Measurements from ENCODE around the gene CHRNE. TPM values are rescaled to one million over a fixed set of nuclear protein-coding genes. Genes with fewer than 3 reads are reported as not detected.

The CHRNE gene
- total and polyA plus RNA-seq, 2 of the 4 experiments (the other 2 are of a cell fraction) = under 0.01 to 0.21 TPM

DNA sequence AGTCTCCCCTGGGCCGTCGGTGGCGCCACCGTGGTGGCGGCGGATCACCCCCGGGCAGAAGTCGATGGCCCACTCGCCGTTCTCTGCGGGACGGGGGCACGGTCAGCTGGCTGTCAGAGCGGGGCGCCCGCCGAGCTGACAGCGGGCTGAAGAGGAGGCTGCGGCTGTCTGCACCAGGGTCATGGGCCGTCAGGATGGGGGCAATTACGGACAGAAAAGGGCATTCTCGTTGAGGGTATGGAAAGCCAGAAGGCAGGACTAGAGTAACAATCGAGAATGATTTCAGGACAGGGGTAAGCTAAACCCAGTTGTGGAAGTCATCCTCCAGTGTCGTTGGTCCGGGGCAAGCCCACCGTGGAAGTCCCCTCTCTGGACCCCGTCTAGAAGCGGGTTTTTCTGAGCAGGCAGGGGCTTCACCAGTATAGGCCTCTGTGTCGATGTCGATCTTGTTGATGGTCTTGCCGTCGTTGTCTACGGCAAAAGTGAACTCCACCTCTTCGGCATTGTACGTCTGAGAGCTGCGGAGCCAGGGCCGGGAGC is 1.7 kb downstream of the CHRNE start:
- DNase-seq (no peak), ATAC-seq (ENCODE audit: low read depth) (no peak)
- dilution Hi-C loops (cut with HindIII; ENCODE audit: low sequenced_read_pairs, unreplicated experiment) = no loop called here
- BruUV-seq (replicated peaks) = no TSS peak
- no peaks in the 10 kb centered on the region; the same call in none of the 2 replicates for H4K20me1 ChIP-seq (ENCODE audit: insufficient read depth, low read length)
- no peak overlapping the region for H4K5ac ChIP-seq (ENCODE audit: low read depth, low read length)
- H3K27me3 ChIP-seq (ENCODE audit: control insufficient read depth, insufficient read depth, low read length) = peaks cover 2% of the 10 kb centered on the region; the same call in 1 of the 2 replicates
- POLR2A ChIA-PET (ENCODE audit: unreplicated experiment) = no interaction called here
- H4K8ac ChIP-seq (ENCODE audit: low read depth in 2 of 2, low read length in 2 of 2) = no peak overlapping the region
- CTCF ChIA-PET = no interaction called here
- intact Hi-C loops (cut with micrococcal nuclease) = no loop called here
- H3K18ac ChIP-seq (ENCODE audit: low read depth, low read length) = no peak overlapping the region
- H3K56ac ChIP-seq (ENCODE audit: extremely low read depth, insufficient read depth, low read length) = no peak overlapping the region
- no peak overlapping the region for H3K9ac ChIP-seq (ENCODE audit: low read depth, low read length)
- H2BK20ac ChIP-seq (ENCODE audit: low read depth, low read length) = no peak overlapping the region
- H3K4me3 ChIP-seq (ENCODE audit: insufficient read depth, low read depth, low read length) = no peak overlapping the region
- no peaks in the 10 kb centered on the region; the same call in 1 of the 2 replicates for H3K9me3 ChIP-seq (ENCODE audit: control insufficient read depth, insufficient read depth, low read length)
- H3K36me3 ChIP-seq (ENCODE audit: control insufficient read depth, insufficient read depth, low read length) = peaks cover 15% of the 10 kb centered on the region
- H3K27ac ChIP-seq (ENCODE audit: insufficient read depth, low read length) = no peak overlapping the region
- H2AFZ ChIP-seq (replicated peaks; ENCODE audit: low read length, poor library complexity) = peak overlapping the region; percentile 15
- TF ChIP-seq RFX5 (IDR thresholded peaks at IDR 0.05; ENCODE audit: low read depth, low read length) (no peak), SMC3 (IDR thresholded peaks at IDR 0.05; ENCODE audit: low read depth, low read length) (no peak), BHLHE40 (IDR thresholded peaks at IDR 0.05; ENCODE audit: low read depth, low read length) (no peak), USF2 (IDR thresholded peaks at IDR 0.05; ENCODE audit: low read depth, low read length) (no peak), MAZ (IDR thresholded peaks at IDR 0.05; ENCODE audit: borderline replicate concordance, low read depth, low read length) (no peak), RCOR1 (IDR thresholded peaks at IDR 0.05; ENCODE audit: insufficient replicate concordance, low read length) (no peak), CHD1 (IDR thresholded peaks at IDR 0.05; ENCODE audit: low read depth, low read length) (no peak), POLR2A (IDR thresholded peaks at IDR 0.05; ENCODE audit: low read depth, low read length) (no peak), MAFK (IDR thresholded peaks at IDR 0.05; ENCODE audit: low read depth, low read length) (no peak), RAD21 (IDR thresholded peaks at IDR 0.05; ENCODE audit: low read length) (no peak), FOS (IDR thresholded peaks at IDR 0.05; ENCODE audit: low read depth, low read length) (no peak)
- TF ChIP-seq, protein P1, sequence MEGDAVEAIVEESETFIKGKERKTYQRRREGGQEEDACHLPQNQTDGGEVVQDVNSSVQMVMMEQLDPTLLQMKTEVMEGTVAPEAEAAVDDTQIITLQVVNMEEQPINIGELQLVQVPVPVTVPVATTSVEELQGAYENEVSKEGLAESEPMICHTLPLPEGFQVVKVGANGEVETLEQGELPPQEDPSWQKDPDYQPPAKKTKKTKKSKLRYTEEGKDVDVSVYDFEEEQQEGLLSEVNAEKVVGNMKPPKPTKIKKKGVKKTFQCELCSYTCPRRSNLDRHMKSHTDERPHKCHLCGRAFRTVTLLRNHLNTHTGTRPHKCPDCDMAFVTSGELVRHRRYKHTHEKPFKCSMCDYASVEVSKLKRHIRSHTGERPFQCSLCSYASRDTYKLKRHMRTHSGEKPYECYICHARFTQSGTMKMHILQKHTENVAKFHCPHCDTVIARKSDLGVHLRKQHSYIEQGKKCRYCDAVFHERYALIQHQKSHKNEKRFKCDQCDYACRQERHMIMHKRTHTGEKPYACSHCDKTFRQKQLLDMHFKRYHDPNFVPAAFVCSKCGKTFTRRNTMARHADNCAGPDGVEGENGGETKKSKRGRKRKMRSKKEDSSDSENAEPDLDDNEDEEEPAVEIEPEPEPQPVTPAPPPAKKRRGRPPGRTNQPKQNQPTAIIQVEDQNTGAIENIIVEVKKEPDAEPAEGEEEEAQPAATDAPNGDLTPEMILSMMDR (conservative IDR thresholded peaks at IDR 0.05; ENCODE audit: low read depth, low read length) = no peak
- H3K9me1 ChIP-seq (ENCODE audit: insufficient read depth, low read length) = peaks cover 4% of the 10 kb centered on the region; the same call in 1 of the 2 replicates
- H2AK9ac ChIP-seq (replicated peaks; ENCODE audit: low read depth, low read length, poor library complexity) = no peak overlapping the region
- H2BK5ac ChIP-seq (ENCODE audit: low read depth, low read length, poor library complexity, severe bottlenecking) = no peak overlapping the region
- in situ Hi-C loops (cut with MboI; ENCODE audit: low sequenced_read_pairs) = no loop called here
- no peaks in the 10 kb centered on the region for H3K4me1 ChIP-seq (ENCODE audit: control insufficient read depth, insufficient read depth, low read length)
- 73% methylated on average over 29 of the region's 37 CpGs; no CpG with 5 or more reads in 1 of the 2 experiments for WGBS, 2 experiments (ENCODE audit: extremely low coverage in 2 of 2, insufficient read length in 1 of 2)
- no peak overlapping the region for H2BK120ac ChIP-seq (ENCODE audit: low read depth, low read length)
- H2BK15ac ChIP-seq (ENCODE audit: low read depth, low read length) = no peak overlapping the region
- H3K79me1 ChIP-seq (ENCODE audit: low read depth in 1 of 2, low read length in 2 of 2) = no peaks in the 10 kb centered on the region
- H2AK5ac ChIP-seq (ENCODE audit: low read depth, low read length) = no peak overlapping the region
- no peak overlapping the region for H3K4ac ChIP-seq (ENCODE audit: low read depth, low read length)
- H3K4me2 ChIP-seq (ENCODE audit: low read depth, low read length) = no peak overlapping the region
- no peak overlapping the region for H3K14ac ChIP-seq (replicated peaks; ENCODE audit: low read depth, low read length)
- H3K23ac ChIP-seq (ENCODE audit: low read depth, low read length) = no peak overlapping the region
- no peak overlapping the region for H4K91ac ChIP-seq (ENCODE audit: insufficient read depth, low read depth, low read length)
